HPDE6-E6E7 (cell line): ENCODE results near the gene GNA14.
"Not testable (repeated sequence)": the region's sequence is repeated elsewhere in the genome, so short reads cannot be mapped to it uniquely, and the experiment has no call there.

Source experiments
- DNase-seq: peaks from one replicate; pipeline ENCODE4 v3.0.0; 2011; ENCODE audit warnings: missing footprints; ENCODE audit errors: extremely low spot score

The GNA14 gene

GRCh38 chr9:77450085-77450475 is 198.0 kb downstream of the GNA14 start:
- no peak for DNase-seq

DNA sequence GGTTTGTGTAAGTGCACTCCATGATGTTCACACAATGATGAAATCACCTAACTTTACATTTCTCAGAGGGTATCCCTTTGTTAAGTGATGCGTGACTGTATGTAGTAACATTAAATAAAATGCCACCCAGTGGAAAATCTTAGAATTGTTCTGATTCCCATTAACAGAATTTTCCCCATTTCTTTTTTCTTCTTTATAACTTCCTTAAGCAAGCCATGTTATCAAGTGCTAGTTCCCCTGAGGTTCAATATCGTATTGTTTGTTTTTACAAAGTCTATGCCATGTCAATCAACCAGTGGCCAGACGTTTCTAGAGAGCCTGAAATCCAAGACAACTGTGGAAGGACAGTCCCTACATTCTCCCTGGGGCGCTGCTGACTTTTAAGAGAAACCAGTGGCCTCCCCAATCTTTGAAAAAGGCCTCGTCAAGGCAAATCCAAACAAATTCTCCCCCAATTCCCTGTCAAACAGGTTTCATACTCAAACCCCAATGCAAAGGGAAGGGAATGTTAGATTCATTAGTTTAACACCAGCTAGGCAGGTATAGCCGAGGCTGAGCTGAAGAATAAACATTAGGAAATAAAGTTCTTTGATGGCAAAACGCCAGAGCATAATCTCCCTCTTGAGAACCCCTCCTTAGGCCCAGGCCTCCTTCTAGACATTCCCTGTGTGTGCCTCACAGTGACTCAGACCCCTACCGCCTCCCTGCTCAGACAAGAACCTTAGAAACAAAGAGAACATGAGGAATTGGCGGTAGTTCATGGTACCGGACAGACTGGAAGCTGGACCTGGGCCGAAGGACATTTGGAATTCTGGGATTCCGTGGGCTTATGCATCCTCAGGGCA is 198.7 kb downstream of the GNA14 start:
- peak; percentile 82 for DNase-seq

GRCh38 chr9:77447646-77448045 is 200.5 kb downstream of the GNA14 start:
- DNase-seq = no peak

GRCh38 chr9:77442436-77442835 is 205.7 kb downstream of the GNA14 start:
- no peak for DNase-seq

DNA sequence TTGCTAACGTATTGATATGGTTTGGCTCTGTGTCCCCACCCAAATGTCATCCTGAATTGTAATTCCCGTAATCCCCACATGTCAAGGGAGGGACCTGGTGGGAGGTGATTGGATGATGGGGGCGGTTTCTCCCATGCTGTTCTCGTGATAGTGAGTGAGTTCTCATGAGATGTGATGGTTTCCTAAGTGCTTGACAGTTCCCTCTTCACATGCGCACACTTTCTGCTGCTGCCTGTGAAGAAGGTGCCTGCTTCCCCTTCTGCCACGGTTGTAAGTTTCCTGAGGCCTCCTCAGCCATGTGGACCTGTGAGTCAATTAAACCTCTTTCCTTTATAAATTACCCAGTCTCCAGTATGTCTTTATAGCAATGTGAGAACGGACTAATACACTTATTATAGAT is 207.0 kb downstream of the GNA14 start:
- not testable (repeated sequence) for DNase-seq

GRCh38 chr9:77440057-77440456 is 208.1 kb downstream of the GNA14 start:
- no peak for DNase-seq

- no peak for DNase-seq
Observed at GRCh38 chr9:77438653-77439052, 209.5 kb downstream of the GNA14 start.

DNA sequence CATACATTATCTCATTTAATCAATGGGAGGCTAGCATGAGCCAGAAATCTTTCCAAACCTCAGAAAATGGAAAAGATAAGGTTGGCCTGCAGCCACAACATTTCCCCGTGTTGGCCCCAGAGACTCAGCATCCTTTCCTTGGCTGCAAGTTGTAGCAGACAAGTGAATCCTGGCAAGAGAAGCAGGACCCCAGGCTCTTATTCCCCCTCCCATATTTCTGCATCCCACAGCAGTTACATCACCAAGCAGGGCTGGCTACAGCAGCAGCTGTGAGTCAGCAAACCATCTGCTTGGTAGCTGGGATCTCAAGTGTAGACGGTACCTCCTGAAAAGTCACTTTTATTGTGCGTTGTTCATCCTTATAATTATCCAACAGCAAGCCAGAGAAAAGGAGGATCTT is 212.4 kb downstream of the GNA14 start:
- no peak for DNase-seq

DNA sequence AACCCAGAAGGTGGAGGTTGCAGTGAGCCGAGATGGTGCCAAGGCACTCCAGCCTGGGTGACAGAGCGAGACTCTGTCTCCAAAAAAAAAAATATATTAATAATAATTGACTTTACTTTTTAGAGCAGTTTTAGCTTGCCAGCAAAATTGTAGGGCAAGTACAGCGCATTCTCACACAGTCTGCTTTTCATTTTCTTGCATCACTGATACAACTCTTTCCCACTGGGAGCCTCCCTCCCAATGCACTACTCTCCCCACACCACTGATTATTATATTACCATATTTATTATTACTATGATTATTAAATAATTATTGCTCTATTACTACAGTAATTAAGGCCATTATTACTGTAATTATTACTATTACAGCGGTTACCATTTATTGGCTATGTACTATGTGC is 212.8 kb downstream of the GNA14 start:
- DNase-seq = no peak

- DNase-seq = peak; percentile 63
Observed at GRCh38 chr9:77433675-77434445, 214.3 kb downstream of the GNA14 start.

DNA sequence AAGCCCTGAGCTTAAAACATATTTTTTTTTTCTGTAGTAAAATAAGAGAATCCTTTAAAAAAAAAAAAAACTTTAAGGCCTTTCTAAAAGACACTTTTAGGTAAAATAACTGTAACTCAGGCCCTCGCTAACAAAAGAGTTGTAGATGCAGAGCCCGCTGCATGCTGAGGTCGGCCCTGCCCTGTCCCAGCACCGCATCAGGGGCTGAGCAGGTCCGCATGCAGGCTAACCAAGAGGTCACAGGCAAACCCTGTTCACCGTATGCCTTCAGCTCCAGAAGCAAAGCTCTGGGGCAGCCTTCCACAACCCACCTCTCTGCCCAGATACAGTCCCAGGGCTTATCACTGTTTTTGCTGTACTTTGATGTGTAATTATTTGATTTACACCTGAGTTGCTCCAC is 216.1 kb downstream of the GNA14 start:
- no peak for DNase-seq

DNA sequence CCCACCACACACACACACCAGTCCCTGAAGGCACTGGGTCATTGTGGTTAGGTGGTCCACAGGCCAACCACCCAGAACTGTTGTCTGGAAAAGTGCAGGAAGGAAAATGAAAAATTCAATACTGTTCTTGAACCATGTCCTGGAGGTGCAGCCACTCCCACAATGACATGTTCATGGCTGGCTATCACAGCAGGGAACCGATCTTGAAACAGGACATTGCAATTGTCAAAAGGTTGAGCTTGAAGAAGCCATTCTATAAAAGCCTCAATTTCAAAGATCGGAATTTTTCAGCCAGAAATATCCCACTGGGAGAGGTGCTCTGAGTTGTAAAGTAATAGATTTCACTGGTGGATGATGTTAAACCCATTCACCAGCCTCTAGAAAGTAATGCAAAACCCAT is 218.2 kb downstream of the GNA14 start:
- no peak for DNase-seq

DNA sequence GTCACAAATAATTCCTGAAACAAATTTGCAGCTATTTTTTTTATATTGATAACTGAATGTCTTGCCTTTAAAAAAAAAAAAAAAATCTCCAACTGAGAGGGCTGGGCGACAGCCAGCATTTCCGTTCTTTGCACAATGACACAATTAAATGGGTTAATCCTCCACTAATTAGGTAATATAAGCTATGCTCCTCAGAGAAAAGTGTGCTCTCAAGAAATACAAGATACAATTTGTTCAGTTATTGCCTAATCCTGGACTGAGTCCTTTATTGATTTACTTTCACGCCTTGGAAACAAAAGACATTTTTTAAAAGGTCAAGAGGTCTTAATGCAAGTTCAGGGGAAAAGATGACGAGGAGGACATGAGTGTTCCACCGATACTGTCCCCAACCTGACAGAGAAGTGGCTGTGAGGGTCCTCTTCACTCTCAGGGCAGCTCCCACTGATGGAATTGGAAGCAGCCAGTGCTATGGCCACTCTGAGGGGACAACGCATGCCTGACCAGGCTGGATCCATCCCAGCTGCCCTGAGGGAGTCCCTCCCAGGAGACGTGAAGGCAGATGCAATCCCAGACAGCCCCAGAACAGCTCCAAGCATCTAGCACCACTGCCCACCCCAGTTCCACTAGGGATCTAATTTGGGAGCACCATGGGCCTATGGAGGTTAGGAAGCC is 220.7 kb downstream of the GNA14 start:
- DNase-seq = no peak

GRCh38 chr9:77426712-77427111 is 221.4 kb downstream of the GNA14 start:
- no peak for DNase-seq

DNA sequence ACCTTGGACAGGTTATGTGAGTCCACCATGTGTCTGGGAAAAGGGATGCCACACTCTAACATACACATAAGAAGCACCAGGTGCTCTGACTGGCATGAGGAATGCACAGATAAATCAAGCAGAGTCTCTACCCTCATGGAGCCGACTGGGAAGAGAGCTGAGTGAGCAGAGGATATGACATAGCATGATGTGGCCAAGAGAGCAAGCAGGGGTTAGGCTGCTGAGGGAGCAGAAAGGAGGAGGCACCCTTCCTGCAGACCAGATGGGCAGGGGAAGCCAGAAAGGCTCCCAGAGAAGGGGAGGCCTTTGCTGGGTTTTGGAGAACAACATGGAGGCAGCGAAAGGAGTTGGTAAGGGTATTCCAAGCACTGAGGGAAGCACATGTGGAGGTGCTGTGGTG is 223.1 kb downstream of the GNA14 start:
- DNase-seq = no peak

DNA sequence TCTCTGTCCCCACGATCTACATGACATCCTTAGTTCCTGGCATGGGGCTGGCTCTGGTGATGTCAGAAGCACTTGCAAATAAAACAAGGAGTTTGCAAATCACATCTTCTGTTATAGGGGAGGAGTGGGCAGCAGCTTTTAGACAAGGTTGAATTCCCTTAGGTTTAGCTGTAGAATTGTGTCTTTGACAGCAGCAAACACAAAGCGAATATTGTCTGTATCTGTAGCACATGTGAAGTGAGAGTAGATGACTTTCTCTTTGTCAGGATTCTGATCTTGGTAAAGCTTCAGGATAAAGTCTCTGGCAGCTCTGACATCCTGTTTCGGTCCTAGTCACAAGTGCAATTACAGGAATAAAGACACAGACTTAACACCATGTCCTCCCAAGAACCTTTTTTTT is 224.3 kb downstream of the GNA14 start:
- DNase-seq = no peak

GRCh38 chr9:77422969-77423368 is 225.2 kb downstream of the GNA14 start:
- DNase-seq = no peak

DNA sequence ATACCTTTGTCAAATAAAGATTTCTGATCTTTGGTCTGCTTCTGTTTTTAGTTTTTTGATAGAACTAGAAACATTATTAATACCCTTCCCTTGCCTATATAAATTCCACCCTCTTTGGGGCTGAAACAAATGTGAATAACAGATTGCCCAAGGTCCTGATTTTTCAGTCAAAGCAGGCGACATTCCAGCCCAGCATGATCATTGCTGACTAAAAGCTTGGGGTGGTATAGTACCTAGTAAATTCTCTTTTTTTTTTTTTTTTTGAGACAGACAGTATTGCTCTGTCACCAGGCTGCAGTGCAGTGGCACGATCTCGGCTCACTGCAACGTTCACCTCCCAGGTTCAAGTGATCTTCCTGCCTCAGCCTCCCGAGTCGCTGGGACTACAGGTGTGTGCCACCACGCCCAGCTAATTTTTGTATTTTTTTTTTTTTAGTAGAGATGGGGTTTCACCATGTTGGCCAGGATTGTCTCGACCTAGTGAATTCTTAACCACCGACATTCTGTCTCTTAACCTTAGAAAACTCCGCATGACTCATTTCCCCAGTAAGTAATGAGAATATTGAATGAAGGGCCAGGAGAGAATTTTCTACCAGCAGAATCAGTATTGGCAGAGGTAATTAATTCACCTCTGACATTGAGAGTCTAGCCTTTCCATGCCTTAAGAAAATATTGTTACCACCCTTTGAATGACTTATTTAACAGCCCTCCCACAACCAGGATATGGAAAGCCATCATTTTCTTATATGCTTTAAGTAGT is 226.4 kb downstream of the GNA14 start:
- no peak for DNase-seq

DNA sequence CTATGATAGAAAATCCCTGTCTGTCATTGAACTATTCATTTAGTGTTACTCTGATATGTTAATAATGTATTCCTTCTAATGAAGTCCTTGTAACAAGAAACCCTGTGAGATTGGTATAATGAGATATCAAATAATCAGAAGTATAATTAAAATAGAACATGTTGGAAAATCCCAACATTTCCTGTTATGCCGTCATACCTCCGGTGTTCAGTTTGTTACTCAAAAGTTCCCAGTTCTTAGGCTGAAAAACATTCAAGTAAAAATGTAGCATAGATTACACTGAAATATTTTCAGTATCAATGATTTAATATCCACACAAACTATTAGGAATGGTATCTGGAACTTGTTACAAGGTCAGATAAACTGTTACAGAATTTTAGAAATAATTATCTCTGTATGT is 227.5 kb downstream of the GNA14 start:
- DNase-seq = no peak

GRCh38 chr9:77418226-77418625 is 229.9 kb downstream of the GNA14 start:
- no peak for DNase-seq

- peak; percentile 22 for DNase-seq
Observed at GRCh38 chr9:77417566-77417965, 230.6 kb downstream of the GNA14 start.

DNA sequence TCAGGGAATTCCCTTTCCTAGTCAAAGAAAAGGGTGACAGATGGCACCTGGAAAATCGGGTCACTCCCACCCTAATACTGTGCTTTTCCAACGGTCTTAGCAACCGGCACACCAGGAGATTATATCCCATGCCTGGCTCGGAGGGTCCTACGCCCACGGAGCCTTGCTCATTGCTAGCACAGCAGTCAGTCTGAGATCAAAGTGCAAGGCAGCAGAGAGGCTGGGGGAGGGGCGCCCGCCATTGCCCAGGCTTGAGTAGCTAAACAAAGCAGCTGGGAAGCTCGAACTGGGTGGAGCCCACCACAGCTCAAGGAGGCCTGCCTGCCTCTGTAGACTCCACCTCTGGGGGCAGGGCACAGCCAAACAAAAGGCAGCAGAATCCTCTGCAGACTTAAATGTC is 239.6 kb downstream of the GNA14 start:
- DNase-seq = not testable (repeated sequence)
